CD4-positive, alpha-beta T cell treated with Interleukin-4 for 4 hours (primary cell): ENCODE results near the gene TMEM41A.

Source experiments
- DNase-seq: peaks from one replicate; pipeline ENCODE4 v3.0.0-alpha.2; 2020

The TMEM41A gene

DNA sequence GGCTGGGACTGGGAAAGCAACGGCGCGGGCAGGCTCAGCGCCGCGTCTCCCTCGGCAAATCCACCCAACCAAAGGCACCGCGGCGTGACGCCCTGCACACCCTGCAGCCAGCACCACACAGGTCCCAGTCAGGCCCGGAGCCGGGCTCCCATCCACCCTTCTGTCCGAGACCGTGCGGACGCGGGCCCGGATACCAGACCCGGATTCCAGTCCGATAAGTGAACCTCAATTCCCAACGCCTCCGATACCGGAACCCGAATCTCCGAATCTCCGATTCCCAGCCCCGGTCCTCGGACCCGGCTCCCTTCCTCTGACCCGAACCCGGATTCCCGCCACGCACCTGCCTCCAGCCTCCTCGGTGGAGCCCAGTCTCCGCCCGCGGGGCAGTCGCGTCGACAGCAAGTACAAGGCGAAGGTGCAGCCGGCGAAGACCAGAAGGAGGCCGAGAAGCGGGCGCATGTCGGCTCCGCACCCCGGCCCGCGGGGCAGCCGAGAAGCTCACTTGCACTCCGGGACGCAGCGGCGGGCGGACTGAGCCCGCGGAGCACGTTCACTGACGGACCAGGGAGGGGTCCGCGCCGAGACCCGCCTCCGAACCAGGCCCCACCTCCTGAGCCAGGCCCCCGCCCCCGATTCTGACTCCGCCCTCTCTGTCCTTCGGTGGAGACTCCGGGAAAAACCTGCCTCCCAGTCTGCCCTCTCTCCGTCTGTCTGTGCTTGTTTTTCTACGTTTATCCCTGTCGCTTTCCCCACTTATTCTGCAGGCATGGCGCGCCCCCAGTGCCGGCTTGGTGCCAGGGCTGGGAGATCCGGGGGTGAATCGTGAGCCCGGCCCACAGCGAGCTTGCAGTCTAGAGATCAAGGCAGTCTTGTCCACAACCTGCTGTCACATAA lies at the start of gene TMEM41A:
TSS of gene TMEM41A (minus strand) at position 533 of the 894 bp plus-strand sequence. CDS start at position 459, 74 bp downstream.
- DNase-seq, result peak; percentile 89

GRCh38 chr3:185540695-185541094 lies 41.9 kb upstream of the TMEM41A start:
- DNase-seq, result no peak

GRCh38 chr3:185539934-185540333 lies 41.1 kb upstream of the TMEM41A start:
- DNase-seq, result no peak

- peak; percentile 37 for DNase-seq
Observed at GRCh38 chr3:185537369-185537970, 38.6 kb upstream of the TMEM41A start.

- DNase-seq, result no peak
Observed at GRCh38 chr3:185534511-185534910, 35.7 kb upstream of the TMEM41A start.

- no peak for DNase-seq
Observed at GRCh38 chr3:185532901-185533300, 34.1 kb upstream of the TMEM41A start.

DNA sequence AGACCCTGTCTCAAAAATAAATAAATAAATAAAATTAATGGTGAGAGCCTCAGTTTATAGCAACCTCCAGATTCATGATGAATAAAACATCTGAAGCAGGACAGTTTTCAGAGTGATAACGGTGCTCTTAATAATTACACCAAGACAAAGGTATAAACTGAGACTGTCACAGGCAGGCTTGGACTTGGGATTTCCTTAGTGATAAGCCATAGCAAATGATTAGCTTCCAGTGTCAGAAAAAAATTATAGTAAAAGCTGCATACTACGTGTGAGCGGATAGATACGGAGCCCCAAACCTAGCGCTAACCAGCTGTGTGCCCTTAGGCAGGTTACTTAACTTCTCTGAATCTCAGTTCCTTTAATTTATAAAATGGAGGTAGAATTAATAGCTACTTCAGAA lies 32.0 kb upstream of the TMEM41A start:
- DNase-seq, result no peak

GRCh38 chr3:185528532-185528931 lies 29.7 kb upstream of the TMEM41A start:
- no peak for DNase-seq

- no peak for DNase-seq
Observed at GRCh38 chr3:185527364-185527763, 28.5 kb upstream of the TMEM41A start.

DNA sequence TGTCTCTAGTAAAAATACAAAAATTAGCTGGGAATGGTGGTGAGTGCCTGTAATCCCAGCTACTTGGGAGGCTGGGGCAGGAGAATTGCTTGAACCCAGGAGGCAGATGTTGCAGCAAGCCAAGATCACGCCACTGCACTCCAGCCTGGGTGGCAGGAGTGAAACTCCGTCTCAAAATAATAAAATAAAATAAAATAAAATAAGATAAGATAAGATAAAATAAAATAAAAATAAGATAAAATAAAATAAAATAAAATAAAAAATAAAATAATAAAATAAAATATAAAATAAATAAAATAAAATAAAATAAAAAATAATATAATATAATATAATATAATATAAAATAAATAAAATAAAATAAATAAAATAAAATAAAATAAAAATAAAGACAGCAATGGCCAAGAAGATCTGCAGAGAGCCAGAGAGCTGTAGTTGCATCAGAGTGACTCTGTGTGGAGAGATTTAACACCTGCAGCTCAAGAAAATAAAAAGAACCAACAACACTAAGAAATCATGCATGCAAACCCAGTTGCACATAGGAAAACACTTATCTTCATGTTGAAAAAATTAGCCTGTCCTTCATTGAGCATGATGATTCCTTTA lies 27.6 kb upstream of the TMEM41A start:
- no peak for DNase-seq

- DNase-seq, result no peak
Observed at GRCh38 chr3:185521349-185522138, 22.7 kb upstream of the TMEM41A start.

DNA sequence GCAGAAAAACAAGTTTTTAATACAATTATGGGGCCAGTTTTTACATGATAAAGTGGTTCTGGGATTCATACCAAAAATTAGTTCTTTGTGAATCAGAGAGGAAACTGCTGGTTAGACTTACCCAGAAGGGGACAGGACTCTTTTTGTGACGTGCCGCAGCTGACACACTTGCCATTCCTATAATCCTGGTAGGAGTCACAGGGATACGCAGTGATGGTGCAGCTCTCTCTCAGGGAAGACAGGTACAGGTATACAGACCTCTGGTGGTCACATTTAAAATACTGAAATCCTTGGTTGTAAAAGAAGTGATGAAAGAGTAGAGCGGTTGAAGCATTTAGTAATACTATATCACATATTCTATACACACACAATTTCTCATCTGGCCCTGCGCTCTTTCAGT lies 20.2 kb upstream of the TMEM41A start:
- no peak for DNase-seq

GRCh38 chr3:185517387-185518130 lies 18.7 kb upstream of the TMEM41A start:
- DNase-seq, result no peak

GRCh38 chr3:185511711-185512110 lies 12.9 kb upstream of the TMEM41A start:
- DNase-seq, result no peak

DNA sequence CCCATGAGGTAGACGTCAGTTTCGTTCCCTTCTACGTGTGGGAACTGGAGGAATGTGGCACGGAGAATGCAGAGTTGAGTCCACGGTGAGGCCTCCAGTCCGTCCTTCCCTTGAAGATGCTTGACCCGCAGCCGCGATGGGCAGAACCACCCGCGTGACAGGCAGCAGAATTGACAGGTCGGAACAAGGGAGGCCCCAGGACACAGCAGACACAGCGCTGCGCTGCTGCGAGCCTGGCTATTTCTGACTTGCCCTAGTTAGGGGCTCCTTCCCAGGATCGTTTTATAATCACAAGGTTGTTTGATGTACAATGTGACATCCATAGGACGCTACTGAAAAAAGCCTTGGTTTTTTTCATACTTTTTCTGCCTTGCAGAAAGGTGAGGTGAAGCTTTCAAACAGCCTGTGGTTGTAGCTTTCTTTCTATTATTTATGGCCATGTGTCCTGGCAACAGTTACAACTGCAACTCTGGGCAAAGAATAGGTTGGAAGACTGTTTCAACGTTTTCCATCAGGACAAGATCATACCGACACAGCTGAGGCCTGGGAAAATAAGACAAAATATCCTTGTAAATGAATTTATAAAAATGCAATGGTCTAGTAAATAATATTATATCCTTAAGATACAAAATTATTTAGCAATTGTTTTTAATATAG lies 9.6 kb upstream of the TMEM41A start:
- no peak for DNase-seq

DNA sequence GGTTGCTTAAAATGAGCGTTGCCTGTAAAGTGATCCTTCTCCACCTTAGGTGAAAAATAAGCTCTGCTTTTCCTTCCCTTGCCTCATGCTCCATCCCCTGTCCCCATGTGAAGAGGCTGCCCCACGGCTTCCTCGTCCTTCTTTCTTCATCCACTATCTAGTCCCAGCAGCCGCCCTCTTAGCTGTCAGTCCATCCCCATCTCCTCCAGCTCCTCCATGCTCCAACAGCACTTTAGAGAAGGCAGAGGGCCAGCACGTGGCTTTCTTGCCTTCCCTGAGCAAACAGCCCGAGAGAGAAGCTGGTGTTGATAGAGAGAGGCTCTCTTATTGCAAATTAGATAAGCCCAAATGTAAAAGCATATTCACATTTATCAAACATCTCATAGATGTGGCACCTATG lies 9.0 kb upstream of the TMEM41A start:
- DNase-seq, result no peak

GRCh38 chr3:185504636-185505035 lies 5.8 kb upstream of the TMEM41A start:
- no peak for DNase-seq

DNA sequence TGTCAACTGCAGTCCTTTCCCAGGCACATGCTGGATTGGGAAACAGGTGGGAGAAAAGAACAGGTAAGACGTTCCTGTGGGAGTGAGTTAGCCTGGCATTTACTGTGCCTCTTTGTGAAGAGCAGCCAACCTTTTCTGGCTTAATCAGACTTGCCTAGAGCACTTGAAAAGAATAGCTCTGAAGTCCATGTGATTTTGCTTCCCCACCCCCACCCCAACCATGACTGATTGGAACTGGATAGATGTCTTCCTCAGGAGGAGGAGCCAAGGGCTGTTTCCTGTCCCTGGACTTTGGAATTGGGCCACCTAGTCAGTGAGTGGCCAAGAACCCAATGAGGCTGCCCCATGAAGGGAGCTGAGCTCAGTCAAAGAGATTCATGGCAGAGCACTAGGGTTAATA lies 4.7 kb upstream of the TMEM41A start:
- no peak for DNase-seq

- no peak for DNase-seq
Observed at GRCh38 chr3:185502987-185503386, 4.2 kb upstream of the TMEM41A start.

DNA sequence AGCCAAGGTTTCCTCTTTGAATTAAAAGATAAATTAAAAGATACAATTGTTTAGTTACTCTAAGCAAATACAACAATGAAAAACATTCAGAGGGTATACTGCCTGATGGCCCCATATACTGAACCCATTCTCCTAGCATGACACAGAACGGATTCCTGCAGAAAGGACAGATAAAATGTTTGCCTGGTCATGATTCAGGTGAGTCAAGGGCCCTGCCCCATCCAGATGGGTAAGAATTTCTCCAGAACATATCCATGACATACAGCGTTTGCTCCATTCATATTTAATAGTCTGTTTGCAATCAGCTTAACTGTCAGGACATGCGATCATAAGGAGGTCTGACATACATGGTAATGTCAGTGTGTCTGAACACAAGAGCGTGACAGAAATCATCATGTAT lies 8.6 kb downstream of the TMEM41A start:
- DNase-seq, result no peak

- DNase-seq, result no peak
Observed at GRCh38 chr3:185489462-185489861, 9.4 kb downstream of the TMEM41A start.

DNA sequence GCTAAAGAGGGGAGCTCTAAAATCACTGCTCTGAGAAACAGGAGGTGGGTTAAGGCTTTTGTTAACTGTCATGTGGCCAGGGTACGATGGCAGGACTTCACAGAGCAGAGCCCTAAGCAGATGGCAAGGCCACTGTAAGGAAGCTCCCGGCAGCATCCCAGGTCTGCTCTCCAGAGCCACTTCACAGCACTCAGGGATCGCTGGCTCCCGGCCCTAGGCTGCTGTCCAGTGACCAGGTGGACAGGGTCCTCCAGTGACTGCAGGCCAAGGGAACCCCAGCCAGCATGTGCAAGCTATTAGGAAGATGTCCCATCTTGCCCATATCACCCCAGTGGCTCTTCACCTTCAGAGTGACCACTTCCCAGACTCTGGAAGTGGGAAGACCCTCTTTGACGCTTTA lies 10.4 kb downstream of the TMEM41A start:
- DNase-seq, result no peak
